HEK293 (cell line): ENCODE results near the gene BMP6.

Source experiments
- ZNF501 ChIP-seq: fragments of 450-650 bp; formaldehyde crosslinking; IDR thresholded peaks from 2 replicates; pipeline ENCODE4 v1.5.1; 2016; ENCODE audit warnings: missing biosample characterization, missing genetic modification characterization
- ZNF677 ChIP-seq: fragments of 450-650 bp; IDR thresholded peaks from 2 replicates; pipeline ENCODE4 v1.5.0; 2018; ENCODE audit warnings: missing biosample characterization, mild to moderate bottlenecking, missing genetic modification characterization, moderate library complexity
- TF ChIP-seq, protein P1 (sequence below): fragments of 450-650 bp; formaldehyde crosslinking; IDR thresholded peaks from 2 replicates; pipeline ENCODE4 v1.5.1; 2016; ENCODE audit warnings: missing biosample characterization, missing genetic modification characterization
- TF ChIP-seq, protein P2 (sequence below): fragments of 450-650 bp; formaldehyde crosslinking; IDR thresholded peaks from 2 replicates; pipeline ENCODE4 v1.5.1; 2017; ENCODE audit warnings: missing biosample characterization, missing genetic modification characterization
- TF ChIP-seq, protein P3 (sequence below): fragments of 450-650 bp; formaldehyde crosslinking; IDR thresholded peaks from 2 replicates; pipeline ENCODE4 v1.5.1; 2016; ENCODE audit warnings: missing biosample characterization, missing genetic modification characterization
- TF ChIP-seq, protein P4 (sequence below): fragments of 450-650 bp; formaldehyde crosslinking; IDR thresholded peaks from 2 replicates; pipeline ENCODE4 v1.5.1; 2016; ENCODE audit warnings: missing biosample characterization, missing genetic modification characterization
- TF ChIP-seq, protein P5 (sequence below): fragments of 450-650 bp; formaldehyde crosslinking; IDR thresholded peaks from 2 replicates; pipeline ENCODE4 v1.5.1; 2016; ENCODE audit warnings: missing biosample characterization, missing genetic modification characterization

DNA sequence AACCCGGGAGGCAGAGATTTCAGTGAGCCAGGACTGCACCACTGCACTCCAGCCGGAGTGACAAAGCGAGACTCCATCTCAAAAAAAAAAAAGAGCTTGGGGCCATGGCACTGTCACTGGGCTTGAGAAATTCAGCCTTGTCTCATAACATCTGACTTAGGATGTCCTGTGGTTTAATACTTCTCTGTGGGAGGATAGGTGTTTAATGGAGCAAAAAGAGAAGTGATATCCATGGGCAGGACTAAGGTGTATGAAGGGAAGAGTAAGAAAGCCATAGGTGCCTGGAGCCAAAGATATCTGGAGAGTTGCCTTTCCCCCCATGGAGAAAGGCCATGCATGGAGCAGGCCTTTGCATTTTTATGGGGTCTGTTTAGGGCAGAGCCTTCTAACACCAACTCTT, 11.2 kb downstream of the BMP6 start:
- TF ChIP-seq, protein P1, sequence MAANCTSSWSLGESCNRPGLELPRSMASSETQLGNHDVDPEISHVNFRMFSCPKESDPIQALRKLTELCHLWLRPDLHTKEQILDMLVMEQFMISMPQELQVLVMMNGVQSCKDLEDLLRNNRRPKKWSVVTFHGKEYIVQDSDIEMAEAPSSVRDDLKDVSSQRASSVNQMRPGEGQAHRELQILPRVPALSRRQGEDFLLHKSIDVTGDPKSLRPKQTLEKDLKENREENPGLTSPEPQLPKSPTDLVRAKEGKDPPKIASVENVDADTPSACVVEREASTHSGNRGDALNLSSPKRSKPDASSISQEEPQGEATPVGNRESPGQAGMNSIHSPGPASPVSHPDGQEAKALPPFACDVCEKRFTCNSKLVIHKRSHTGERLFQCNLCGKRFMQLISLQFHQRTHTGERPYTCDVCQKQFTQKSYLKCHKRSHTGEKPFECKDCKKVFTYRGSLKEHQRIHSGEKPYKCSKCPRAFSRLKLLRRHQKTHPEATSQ = no peak
- TF ChIP-seq, protein P2, sequence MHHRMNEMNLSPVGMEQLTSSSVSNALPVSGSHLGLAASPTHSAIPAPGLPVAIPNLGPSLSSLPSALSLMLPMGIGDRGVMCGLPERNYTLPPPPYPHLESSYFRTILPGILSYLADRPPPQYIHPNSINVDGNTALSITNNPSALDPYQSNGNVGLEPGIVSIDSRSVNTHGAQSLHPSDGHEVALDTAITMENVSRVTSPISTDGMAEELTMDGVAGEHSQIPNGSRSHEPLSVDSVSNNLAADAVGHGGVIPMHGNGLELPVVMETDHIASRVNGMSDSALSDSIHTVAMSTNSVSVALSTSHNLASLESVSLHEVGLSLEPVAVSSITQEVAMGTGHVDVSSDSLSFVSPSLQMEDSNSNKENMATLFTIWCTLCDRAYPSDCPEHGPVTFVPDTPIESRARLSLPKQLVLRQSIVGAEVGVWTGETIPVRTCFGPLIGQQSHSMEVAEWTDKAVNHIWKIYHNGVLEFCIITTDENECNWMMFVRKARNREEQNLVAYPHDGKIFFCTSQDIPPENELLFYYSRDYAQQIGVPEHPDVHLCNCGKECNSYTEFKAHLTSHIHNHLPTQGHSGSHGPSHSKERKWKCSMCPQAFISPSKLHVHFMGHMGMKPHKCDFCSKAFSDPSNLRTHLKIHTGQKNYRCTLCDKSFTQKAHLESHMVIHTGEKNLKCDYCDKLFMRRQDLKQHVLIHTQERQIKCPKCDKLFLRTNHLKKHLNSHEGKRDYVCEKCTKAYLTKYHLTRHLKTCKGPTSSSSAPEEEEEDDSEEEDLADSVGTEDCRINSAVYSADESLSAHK (tag by site-specific recombination) = no peak
- TF ChIP-seq, protein P3, sequence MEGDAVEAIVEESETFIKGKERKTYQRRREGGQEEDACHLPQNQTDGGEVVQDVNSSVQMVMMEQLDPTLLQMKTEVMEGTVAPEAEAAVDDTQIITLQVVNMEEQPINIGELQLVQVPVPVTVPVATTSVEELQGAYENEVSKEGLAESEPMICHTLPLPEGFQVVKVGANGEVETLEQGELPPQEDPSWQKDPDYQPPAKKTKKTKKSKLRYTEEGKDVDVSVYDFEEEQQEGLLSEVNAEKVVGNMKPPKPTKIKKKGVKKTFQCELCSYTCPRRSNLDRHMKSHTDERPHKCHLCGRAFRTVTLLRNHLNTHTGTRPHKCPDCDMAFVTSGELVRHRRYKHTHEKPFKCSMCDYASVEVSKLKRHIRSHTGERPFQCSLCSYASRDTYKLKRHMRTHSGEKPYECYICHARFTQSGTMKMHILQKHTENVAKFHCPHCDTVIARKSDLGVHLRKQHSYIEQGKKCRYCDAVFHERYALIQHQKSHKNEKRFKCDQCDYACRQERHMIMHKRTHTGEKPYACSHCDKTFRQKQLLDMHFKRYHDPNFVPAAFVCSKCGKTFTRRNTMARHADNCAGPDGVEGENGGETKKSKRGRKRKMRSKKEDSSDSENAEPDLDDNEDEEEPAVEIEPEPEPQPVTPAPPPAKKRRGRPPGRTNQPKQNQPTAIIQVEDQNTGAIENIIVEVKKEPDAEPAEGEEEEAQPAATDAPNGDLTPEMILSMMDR = no peak
- TF ChIP-seq, protein P4, sequence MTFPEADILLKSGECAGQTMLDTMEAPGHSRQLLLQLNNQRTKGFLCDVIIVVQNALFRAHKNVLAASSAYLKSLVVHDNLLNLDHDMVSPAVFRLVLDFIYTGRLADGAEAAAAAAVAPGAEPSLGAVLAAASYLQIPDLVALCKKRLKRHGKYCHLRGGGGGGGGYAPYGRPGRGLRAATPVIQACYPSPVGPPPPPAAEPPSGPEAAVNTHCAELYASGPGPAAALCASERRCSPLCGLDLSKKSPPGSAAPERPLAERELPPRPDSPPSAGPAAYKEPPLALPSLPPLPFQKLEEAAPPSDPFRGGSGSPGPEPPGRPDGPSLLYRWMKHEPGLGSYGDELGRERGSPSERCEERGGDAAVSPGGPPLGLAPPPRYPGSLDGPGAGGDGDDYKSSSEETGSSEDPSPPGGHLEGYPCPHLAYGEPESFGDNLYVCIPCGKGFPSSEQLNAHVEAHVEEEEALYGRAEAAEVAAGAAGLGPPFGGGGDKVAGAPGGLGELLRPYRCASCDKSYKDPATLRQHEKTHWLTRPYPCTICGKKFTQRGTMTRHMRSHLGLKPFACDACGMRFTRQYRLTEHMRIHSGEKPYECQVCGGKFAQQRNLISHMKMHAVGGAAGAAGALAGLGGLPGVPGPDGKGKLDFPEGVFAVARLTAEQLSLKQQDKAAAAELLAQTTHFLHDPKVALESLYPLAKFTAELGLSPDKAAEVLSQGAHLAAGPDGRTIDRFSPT (tag by site-specific recombination) = no peak
- TF ChIP-seq, protein P5, sequence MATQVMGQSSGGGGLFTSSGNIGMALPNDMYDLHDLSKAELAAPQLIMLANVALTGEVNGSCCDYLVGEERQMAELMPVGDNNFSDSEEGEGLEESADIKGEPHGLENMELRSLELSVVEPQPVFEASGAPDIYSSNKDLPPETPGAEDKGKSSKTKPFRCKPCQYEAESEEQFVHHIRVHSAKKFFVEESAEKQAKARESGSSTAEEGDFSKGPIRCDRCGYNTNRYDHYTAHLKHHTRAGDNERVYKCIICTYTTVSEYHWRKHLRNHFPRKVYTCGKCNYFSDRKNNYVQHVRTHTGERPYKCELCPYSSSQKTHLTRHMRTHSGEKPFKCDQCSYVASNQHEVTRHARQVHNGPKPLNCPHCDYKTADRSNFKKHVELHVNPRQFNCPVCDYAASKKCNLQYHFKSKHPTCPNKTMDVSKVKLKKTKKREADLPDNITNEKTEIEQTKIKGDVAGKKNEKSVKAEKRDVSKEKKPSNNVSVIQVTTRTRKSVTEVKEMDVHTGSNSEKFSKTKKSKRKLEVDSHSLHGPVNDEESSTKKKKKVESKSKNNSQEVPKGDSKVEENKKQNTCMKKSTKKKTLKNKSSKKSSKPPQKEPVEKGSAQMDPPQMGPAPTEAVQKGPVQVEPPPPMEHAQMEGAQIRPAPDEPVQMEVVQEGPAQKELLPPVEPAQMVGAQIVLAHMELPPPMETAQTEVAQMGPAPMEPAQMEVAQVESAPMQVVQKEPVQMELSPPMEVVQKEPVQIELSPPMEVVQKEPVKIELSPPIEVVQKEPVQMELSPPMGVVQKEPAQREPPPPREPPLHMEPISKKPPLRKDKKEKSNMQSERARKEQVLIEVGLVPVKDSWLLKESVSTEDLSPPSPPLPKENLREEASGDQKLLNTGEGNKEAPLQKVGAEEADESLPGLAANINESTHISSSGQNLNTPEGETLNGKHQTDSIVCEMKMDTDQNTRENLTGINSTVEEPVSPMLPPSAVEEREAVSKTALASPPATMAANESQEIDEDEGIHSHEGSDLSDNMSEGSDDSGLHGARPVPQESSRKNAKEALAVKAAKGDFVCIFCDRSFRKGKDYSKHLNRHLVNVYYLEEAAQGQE = no peak
- TF ChIP-seq ZNF677 (tag by site-specific recombination) (no peak), ZNF501 (tag by site-specific recombination) (no peak)
